Activated naive CD4-positive, alpha-beta T cell treated with anti-CD3 and anti-CD28 coated beads, Interleukin-2, amount 50 U/mL, for 72 hours (primary cell): ENCODE results near the gene SLC2A6. TPM values are rescaled to one million over a fixed set of nuclear protein-coding genes. Genes with fewer than 3 reads are reported as not detected.

Experiments
- ATAC-seq, 2 donors: fragments of 150-1000 bp; cut with Tn5 transposase; 2 replicates each; pipeline ENCODE4 v1.10.0; 2021; ENCODE audit warnings: mild to moderate bottlenecking in 2 of 2, moderate library complexity in 2 of 2
- DNase-seq, 2 donors: peaks; one replicate each; pipeline ENCODE4 v3.0.0; 2021 to 2022; ENCODE audit warnings: low spot score in 2 of 2
- H3K27ac Mint-ChIP-seq, 2 donors: one replicate each; pipeline ENCODE4 v1.8.0; 2022; ENCODE audit warnings: mild to moderate bottlenecking in 2 of 2, mixed read lengths in 2 of 2
- H3K36me3 Mint-ChIP-seq, 2 donors: one replicate each; pipeline ENCODE4 v1.8.0; 2022; ENCODE audit warnings: mixed read lengths in 2 of 2
- H3K9me3 Mint-ChIP-seq, 2 donors: one replicate each; pipeline ENCODE4 v1.8.0; 2022; ENCODE audit warnings: mixed read lengths in 2 of 2
- total RNA-seq, 2 donors: library from RNA; stranded (reverse); gene quantifications; one replicate each; pipeline ENCODE4 v1.2.3, GENCODE V29; 2022

The SLC2A6 gene
- total RNA-seq, 2 donors from 2014 or later = 1.0 to 1.8 TPM

GRCh38 chr9:133474215-133474614 lies 4.7 kb downstream of the SLC2A6 start:
- DNase-seq (no peak), ATAC-seq (no peak)
- Mint-ChIP-seq H3K27ac (no peak overlapping the region), H3K9me3 (no peaks in the 10 kb centered on the region), H3K36me3 (no peaks in the 10 kb centered on the region)

DNA sequence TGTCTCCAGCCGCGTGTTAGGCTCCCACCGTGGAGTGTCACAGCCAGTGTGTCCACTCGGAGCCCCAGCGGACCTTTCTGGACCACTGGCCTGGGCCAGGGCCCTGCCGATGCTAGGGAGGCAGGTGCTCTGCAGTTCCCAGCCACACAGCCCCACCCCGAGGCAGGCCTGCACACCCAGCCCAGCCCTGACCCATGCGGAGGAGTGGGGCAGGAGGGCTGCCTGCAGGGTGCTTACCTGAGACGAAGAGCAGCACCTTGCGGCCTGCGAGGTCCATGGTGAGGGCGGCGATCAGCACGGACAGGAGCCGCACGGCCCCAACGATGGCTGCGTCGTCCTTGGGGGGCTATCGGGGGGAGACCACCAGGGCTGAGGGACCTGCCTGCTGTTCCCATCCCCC lies 5.2 kb downstream of the SLC2A6 start:
- ATAC-seq = no peak
- no peak for DNase-seq
- Mint-ChIP-seq H3K27ac (no peak overlapping the region), H3K9me3 (no peaks in the 10 kb centered on the region), H3K36me3 (no peaks in the 10 kb centered on the region)

DNA sequence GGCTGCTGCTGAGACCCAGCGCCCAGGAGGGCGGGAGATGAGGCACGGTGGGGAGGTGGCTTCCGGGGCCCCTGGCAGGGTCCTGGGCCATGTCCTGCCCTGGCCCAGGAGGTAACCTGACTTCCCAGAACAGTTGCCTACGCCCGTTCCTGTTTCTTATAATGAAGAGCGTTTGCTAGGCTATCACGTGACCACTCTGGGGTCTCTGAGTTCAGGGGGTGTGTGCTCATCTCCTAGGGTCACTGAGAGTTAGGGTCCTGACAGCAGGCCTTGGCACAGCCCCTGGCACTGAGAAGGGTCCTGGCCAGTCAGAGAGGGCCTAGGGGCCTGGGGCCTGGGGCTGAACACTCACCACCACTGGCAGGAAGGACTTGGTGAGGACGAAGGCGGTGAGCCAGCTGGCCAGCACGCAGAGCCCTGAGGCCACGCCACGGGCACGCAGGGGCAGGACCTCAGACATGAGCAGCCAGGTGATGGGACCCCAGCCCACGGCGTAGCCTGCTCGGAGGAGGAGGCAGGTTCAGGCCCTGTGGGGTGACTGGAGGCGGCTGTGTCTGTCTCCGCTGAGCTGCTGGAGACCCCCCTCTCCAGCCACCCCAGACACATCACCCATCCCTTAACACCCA lies 6.0 kb downstream of the SLC2A6 start:
- H3K36me3 Mint-ChIP-seq = no peaks in the 10 kb centered on the region
- no peak overlapping the region for H3K27ac Mint-ChIP-seq
- ATAC-seq = no peak
- H3K9me3 Mint-ChIP-seq = no peaks in the 10 kb centered on the region
- no peak for DNase-seq

GRCh38 chr9:133472277-133472645 lies 6.6 kb downstream of the SLC2A6 start:
- ATAC-seq = no peak
- no peaks in the 10 kb centered on the region for H3K9me3 Mint-ChIP-seq
- H3K36me3 Mint-ChIP-seq = no peaks in the 10 kb centered on the region
- H3K27ac Mint-ChIP-seq = no peak overlapping the region
- DNase-seq = no peak

DNA sequence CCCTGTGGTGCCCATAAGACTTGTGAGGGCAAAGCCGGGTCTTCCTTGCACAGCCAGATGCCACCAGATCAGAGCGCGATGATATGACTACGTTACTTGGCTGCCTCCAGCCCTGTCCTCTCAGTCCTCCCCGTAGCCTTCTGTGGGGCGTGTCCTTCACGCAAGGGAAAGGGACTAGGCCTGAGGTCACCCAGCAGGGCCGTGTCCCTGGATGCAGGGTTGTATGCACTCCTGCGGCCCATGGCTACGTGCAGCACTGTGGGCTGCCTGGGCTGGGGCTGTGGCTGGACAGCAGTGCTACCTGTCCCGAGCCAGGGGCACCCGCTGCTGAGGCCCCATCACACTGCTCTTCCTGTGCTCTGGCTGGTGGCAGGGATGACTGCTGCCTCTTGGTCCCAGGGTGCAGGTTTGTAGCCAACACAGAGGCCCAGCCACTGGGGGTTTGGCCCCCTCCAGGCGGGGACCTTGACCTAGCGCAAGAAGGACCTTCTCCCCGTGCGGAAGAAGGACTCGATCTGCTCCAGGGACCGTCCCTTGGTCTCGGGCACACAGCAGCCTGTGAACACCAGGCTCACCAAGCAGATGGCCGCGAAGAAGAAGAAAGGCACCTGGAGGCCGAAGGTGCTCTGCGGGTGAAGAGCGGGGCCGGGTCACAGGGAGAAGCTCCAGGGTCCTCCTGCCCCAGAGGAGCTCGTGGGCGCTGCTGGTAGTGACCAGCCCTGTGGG lies 7.2 kb downstream of the SLC2A6 start:
- no peak overlapping the region for H3K27ac Mint-ChIP-seq
- DNase-seq (no peak), ATAC-seq (no peak)
- H3K36me3 Mint-ChIP-seq = no peaks in the 10 kb centered on the region
- no peaks in the 10 kb centered on the region for H3K9me3 Mint-ChIP-seq

- ATAC-seq = no peak
- H3K27ac Mint-ChIP-seq = no peak overlapping the region
- H3K36me3 Mint-ChIP-seq = no peaks in the 10 kb centered on the region
These were observed 7.9 kb downstream of the SLC2A6 start for GRCh38 chr9:133470988-133471387.

DNA sequence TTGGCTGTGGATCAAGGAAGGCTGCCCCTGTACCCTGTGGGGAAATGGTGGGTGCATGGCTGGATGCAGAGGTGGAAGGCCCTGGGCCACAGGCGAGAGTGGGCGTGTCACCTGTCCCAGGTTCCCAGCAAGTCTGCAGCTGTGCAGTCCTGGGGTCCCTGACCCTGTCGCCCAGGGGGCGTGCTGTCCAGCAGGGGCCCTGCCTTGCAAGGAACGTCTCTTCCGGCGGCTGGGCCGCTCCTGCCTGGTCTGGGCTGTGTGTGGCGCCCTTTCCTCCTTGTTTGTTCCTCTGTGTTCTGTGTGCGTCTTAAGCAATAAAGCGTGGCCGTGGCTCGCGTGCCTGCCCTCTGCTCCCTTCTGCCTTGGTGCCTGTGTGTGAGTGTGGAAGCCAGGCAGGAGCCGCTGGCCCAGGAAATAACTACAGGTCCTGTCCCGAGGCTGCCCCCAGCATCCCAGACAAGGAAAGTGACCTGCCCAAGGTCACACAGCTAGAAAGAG lies 8.4 kb downstream of the SLC2A6 start:
- H3K9me3 Mint-ChIP-seq = no peaks in the 10 kb centered on the region
- H3K27ac Mint-ChIP-seq = no peak overlapping the region
- ATAC-seq (no peak), DNase-seq (no peak)
- H3K36me3 Mint-ChIP-seq = no peaks in the 10 kb centered on the region

More at GRCh38 chr9:133470988-133471387, 7.9 kb downstream of the SLC2A6 start:
- no peak for DNase-seq
- H3K9me3 Mint-ChIP-seq = no peaks in the 10 kb centered on the region

DNA sequence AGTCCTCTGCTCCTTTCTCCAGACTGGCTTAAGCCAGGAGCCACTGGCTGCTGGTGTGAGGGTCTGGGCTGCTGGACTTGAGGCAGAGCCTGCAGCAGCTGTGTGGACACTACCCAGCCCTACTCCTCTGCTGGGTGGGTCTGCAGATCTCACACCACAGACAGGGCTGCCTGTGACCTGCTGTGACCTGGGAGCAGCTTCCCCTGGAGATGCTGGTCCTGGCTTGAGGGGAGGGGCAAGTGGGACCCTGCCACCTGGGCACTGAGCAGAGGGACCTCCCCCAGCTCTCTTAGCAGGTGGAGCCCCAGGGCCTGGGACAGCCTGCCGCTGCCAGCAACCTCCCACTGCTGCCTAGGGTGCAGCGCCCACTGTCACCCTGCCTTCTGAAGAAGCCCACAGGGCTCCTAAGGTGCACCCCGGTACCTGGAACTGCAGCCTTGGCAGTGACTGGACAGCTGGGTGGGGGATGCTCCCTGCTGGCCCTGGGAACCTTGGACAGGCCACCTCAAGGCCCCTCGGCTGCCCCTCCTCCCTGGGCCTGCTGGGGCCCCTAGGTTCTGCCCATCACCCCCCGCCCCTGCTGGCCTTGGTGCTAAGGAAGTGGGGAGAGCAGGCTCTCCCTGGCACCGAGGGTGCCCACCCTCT lies 10.0 kb downstream of the SLC2A6 start:
- no peak for ATAC-seq
- Mint-ChIP-seq H3K27ac (no peak overlapping the region), H3K9me3 (no peaks in the 10 kb centered on the region), H3K36me3 (no peaks in the 10 kb centered on the region)
- DNase-seq = no peak

GRCh38 chr9:133468374-133468773 lies 10.5 kb downstream of the SLC2A6 start:
- ATAC-seq = no peak

GRCh38 chr9:133467101-133467500 lies 11.8 kb downstream of the SLC2A6 start:
- no peak for DNase-seq

More at GRCh38 chr9:133468374-133468773, 10.5 kb downstream of the SLC2A6 start:
- Mint-ChIP-seq H3K9me3 (no peaks in the 10 kb centered on the region), H3K27ac (no peak overlapping the region), H3K36me3 (no peaks in the 10 kb centered on the region)
- no peak for DNase-seq

GRCh38 chr9:133465984-133466383 lies 12.9 kb downstream of the SLC2A6 start:
- no peak for ATAC-seq
- Mint-ChIP-seq H3K9me3 (no peaks in the 10 kb centered on the region), H3K36me3 (no peaks in the 10 kb centered on the region), H3K27ac (no peak overlapping the region)
- no peak for DNase-seq

More at GRCh38 chr9:133467101-133467500, 11.8 kb downstream of the SLC2A6 start:
- no peaks in the 10 kb centered on the region for H3K36me3 Mint-ChIP-seq
- H3K9me3 Mint-ChIP-seq = no peaks in the 10 kb centered on the region
- no peak for ATAC-seq
- H3K27ac Mint-ChIP-seq = no peak overlapping the region

DNA sequence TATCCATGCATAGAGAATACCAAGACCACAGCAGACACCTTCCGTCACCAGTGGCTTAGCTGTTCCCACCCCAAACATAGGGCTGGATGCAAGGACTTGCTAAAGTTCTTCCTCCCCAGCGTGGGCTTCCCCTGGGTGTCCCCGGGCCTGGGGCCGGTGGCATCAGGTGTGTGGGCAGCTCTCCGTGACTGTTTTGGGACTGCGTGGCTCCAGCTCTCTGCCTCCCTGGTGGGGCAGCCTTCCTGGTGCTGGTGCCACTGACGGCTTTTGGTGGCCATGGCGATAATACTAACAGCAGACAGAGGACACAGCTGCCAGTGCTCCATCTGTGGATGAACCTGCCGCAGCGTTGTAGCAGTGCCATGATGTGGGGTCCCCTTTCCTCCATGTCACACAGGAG lies 14.3 kb downstream of the SLC2A6 start:
- Mint-ChIP-seq H3K27ac (no peak overlapping the region), H3K36me3 (no peaks in the 10 kb centered on the region), H3K9me3 (no peaks in the 10 kb centered on the region)
- no peak for ATAC-seq
- DNase-seq = no peak

GRCh38 chr9:133463864-133464615 lies 14.9 kb downstream of the SLC2A6 start:
- Mint-ChIP-seq H3K27ac (no peak overlapping the region), H3K36me3 (no peaks in the 10 kb centered on the region), H3K9me3 (no peaks in the 10 kb centered on the region)
- DNase-seq = no peak
- no peak for ATAC-seq

DNA sequence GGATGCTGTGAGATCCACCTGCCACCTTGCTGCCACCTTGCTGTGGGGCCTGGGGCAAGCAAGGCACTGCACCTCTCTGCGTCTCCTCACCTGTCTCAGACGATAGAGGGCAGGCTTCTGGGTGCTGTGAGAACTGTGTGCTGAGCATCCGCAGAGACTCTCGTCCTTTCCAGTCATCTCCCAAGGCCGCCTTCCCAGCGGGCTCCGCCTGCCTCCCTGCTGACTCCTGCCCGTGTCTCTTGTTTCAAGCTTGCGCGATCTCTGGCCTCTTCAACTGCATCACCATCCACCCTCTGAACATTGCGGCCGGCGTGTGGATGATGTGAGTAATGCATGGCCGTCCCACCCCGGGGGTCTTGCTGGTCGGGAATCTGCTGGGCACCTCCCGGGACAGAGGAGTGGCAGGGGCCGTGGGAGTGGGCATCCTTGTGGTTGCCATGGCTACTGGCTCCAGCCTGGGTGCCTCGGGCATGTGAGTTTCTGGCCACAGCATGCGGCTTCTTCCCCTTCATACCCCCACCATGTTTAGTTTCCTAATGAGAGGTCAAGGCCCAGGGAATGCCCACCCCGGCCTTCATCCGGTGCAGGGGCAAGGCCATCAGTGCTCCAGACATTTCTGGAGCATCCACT lies 15.6 kb downstream of the SLC2A6 start:
- DNase-seq (no peak), ATAC-seq (no peak)
- no peak overlapping the region for H3K27ac Mint-ChIP-seq
- H3K36me3 Mint-ChIP-seq = no peaks in the 10 kb centered on the region
- no peaks in the 10 kb centered on the region for H3K9me3 Mint-ChIP-seq

DNA sequence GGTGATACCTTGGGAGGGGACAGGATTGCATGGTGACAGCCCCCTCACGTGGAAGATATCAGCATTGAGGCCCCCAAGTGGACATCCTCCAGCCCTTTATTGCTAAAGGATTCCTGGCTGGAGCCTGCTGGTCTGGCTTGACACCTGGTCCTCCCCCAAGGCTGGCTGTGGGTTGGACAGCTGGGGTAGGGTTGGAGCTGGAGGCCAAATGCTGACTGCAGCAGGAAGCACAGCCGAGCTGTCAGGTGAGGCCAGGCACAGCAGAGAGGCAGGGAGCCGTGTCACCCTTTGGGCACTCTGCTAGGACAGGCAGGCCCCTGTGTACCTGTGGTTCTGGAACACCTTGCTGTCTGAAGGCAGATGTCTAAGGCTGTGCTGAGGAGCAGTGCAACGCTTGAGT lies 16.9 kb downstream of the SLC2A6 start:
- no peak for DNase-seq
- H3K27ac Mint-ChIP-seq = peak overlapping the region in 1 of 2 donors; percentile 38
- no peaks in the 10 kb centered on the region for H3K9me3 Mint-ChIP-seq
- H3K36me3 Mint-ChIP-seq = no peaks in the 10 kb centered on the region
- ATAC-seq = no peak

DNA sequence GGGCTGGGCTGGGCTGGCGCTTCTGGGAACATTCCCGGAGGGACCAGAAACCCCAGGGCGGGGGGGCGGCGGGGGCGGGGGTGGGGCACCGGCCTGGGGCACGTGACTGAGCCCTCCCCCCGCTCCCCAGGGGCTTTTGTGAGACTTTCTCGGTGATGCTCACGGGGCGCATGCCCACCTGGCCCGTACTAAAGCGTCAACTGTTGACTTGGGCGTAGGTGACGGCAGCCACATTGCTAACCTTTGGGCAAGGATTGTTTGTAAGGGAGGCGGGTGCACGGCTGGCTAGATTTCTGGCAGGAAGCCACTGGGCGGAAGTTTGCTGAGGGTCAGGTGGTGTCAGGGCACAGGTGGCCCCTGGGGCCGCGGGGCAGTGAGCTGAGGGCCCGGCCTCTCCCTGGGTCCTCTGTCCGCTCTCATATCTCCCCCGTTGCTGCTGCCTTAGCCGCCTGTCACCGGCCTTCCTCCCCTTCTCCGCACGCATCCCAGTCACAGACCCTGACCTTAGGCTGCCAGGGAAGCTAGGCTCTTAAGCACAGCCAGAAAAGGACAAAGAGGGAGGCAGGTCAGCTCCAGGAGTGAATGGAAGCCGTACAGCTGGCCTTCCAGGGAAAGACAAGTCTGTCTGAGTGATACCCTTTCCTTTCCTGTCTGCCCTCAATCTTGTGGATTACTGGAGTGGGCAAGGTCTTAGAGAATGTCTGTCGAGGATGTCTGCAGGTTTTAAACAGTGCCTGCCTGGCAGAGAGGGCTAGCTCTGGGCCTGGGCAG lies 18.3 kb downstream of the SLC2A6 start:
- no peak for DNase-seq
- no peak for ATAC-seq
- H3K36me3 Mint-ChIP-seq = no peaks in the 10 kb centered on the region
- peak overlapping the region in 1 of 2 donors; percentile 85 for H3K27ac Mint-ChIP-seq
- H3K9me3 Mint-ChIP-seq = no peaks in the 10 kb centered on the region
